Measurements from ENCODE around the gene MAT1A. TPM values are rescaled to one million over a fixed set of nuclear protein-coding genes. Genes with fewer than 3 reads are reported as not detected.

Gene MAT1A
- total and polyA plus RNA-seq, 2 experiments from 2014 or later = not detected

DNA sequence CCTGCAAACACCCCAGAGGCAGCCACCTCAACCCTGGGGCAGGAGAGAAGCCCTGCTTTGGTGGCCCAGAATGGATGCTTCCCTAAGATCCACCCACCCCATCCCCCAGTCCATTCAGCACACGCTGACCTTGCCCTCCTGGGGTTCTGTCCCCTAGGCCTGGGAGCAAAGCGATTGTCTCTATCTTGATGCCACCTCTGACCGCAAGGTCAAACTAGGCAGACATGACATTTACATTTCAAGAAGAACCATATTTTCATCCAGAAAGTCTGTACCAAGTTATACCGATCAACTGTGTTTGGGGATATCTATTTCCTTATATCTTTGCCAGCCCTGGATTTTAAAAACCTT is 23.0 kb downstream of the MAT1A start:
- H3K9me3 ChIP-seq (ENCODE audit: low read depth) = no peaks in the 10 kb centered on the region
- no peaks in the 10 kb centered on the region for H4K20me1 ChIP-seq (ENCODE audit: insufficient read depth)
- peaks cover 11% of the 10 kb centered on the region for H3K27me3 ChIP-seq (replicated peaks; ENCODE audit: insufficient read depth)
- in situ Hi-C loops (cut with MboI) = loop anchor here (25.0 kb wide), 1 partner anchor 704 kb away; the partner anchor contains the start of gene SFTPA2
- H3K4me3 ChIP-seq = no peak overlapping the region
- no peaks in the 10 kb centered on the region for H3K4me1 ChIP-seq (ENCODE audit: insufficient read depth)
- no peak overlapping the region for H3K9ac ChIP-seq
- WGBS, 2 experiments (ENCODE audit: low coverage in 1 of 2, low lambda C conversion rate in 2 of 2, missing lambda C conversion rate in 2 of 2) = 77 to 89% methylated on average over 4 of the region's 4 CpGs
- H3F3A ChIP-seq (ENCODE audit: insufficient read depth) = no peaks in the 10 kb centered on the region
- no peak for DNase-seq
- no peaks in the 10 kb centered on the region for H3K36me3 ChIP-seq (ENCODE audit: low read depth)
- no peak overlapping the region for H3K27ac ChIP-seq
- H2AFZ ChIP-seq = no peak overlapping the region
- H3K79me2 ChIP-seq (ENCODE audit: insufficient read depth) = no peaks in the 10 kb centered on the region
- no peak overlapping the region for H3K4me2 ChIP-seq (ENCODE audit: unreplicated experiment)
- no peaks in the 10 kb centered on the region for H3K9me2 ChIP-seq (ENCODE audit: insufficient read depth)
- TF ChIP-seq EZH2 (IDR thresholded peaks at IDR 0.05; ENCODE audit: insufficient read depth, poor library complexity, severe bottlenecking) (no peak), EZH2phosphoT487 (IDR thresholded peaks at IDR 0.05; ENCODE audit: insufficient read depth, low read depth) (no peak)

DNA sequence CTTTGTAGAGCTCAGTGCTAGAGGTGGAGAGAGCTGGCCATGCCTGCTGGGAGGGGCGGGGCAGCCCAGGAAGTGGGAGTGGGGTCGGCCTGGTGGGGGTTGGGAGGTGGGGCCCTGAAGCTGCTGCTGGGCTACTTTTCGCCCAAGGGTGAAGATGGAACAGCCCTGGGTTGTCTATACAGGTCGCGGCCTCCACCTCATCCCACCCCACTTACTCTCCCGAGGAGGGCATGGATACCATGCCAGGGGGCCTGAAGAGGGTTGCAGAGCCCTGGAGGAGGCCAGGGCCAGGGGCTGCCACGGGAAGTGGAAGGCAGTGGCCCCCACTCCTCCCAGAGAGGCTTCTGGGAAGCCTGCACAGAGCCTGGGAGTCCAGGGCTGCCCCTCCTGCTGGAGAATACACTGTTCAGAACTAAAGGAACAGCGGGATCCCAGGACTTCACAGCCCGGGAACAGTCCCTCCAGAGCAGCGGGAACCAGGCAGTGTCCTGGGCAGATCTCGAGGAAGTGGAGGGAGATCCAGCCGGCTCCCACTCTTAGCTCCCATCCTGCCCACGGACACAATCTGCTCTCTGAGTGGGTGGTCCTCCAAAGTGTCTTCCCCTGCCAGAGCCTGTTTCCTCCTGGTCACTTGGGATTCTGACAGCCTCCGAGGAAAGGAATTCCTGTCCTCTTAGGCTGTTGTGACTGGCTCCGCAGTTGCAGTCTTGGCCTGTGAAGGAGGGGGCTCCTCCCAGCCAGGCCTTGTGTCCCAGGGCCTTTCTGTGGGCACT is 23.5 kb downstream of the MAT1A start:
- no peak for DNase-seq
- Histone ChIP-seq H3K4me3 (no peak overlapping the region), H3K9me2 (ENCODE audit: insufficient read depth) (no peaks in the 10 kb centered on the region), H3K79me2 (ENCODE audit: insufficient read depth) (no peaks in the 10 kb centered on the region), H3K36me3 (ENCODE audit: low read depth) (no peaks in the 10 kb centered on the region), H4K20me1 (ENCODE audit: insufficient read depth) (no peaks in the 10 kb centered on the region), H3K4me2 (ENCODE audit: unreplicated experiment) (no peak overlapping the region), H2AFZ (no peak overlapping the region), H3K9ac (no peak overlapping the region), H3K9me3 (ENCODE audit: low read depth) (no peaks in the 10 kb centered on the region), H3K27me3 (replicated peaks; ENCODE audit: insufficient read depth) (peaks cover 11% of the 10 kb centered on the region), H3K27ac (no peak overlapping the region), H3K4me1 (ENCODE audit: insufficient read depth) (no peaks in the 10 kb centered on the region), H3F3A (ENCODE audit: insufficient read depth) (no peaks in the 10 kb centered on the region)
- no peak for TF ChIP-seq EZH2phosphoT487 (IDR thresholded peaks at IDR 0.05; ENCODE audit: insufficient read depth, low read depth)
- TF ChIP-seq EZH2 (IDR thresholded peaks at IDR 0.05; ENCODE audit: insufficient read depth, poor library complexity, severe bottlenecking) = no peak
- in situ Hi-C loops (cut with MboI) = loop anchor here (25.0 kb wide), 1 partner anchor 704 kb away; the partner anchor contains the start of gene SFTPA2
- 36 to 39% methylated on average over 11 to 15 of the region's 15 CpGs for WGBS, 2 experiments (ENCODE audit: low coverage in 1 of 2, low lambda C conversion rate in 2 of 2, missing lambda C conversion rate in 2 of 2)

DNA sequence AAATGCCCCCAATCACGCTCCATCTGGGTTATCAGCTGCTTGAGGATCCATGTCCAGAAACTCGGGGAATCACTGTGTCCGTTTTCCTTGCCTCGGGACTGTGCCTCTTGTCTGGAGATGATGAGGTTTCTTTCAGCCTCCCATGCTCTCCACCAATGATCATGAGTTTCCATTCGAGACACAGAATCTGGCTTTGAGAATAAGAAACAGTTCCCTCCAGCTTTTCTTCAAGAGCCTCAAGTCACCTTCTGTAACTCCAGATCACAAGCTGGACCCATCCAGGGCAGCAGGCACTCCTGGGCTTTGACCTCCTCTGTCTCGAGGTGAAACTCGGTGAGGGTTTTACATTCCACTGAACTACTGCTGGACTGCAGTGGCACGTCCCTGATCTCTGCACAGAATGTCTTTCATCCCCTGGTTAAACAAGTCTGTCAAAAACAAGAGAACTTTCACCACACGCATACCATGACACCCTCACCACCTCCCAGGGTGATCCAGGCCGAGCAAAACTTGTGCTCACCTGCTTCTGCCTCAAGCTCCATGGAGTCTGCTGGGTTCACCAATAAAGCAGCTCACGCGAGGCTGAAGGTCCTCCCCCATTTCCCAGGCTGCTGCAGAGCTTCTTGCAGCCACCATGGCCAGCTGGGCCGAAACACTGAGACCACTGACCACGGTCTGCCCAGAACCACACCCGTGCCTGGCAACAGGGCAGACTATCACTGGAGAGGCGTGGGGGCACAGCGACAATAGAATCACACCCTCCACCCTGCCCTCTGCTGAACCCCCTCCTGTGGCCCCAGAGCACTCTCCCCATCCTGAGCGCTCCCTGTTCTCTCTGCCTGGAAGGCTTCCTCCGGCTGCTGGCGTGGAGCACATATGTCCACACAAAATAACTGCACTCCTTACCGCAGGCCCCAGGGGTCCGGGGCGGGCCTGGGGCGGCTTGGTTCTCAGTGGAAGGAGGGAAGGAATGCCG is 25.1 kb downstream of the MAT1A start:
- Histone ChIP-seq H3K27me3 (replicated peaks; ENCODE audit: insufficient read depth) (peaks cover 11% of the 10 kb centered on the region), H3K4me3 (no peak overlapping the region), H2AFZ (no peak overlapping the region), H3K9ac (no peak overlapping the region), H3K79me2 (ENCODE audit: insufficient read depth) (no peaks in the 10 kb centered on the region), H3K27ac (no peak overlapping the region), H3F3A (ENCODE audit: insufficient read depth) (no peaks in the 10 kb centered on the region), H3K4me1 (ENCODE audit: insufficient read depth) (no peaks in the 10 kb centered on the region), H3K9me3 (ENCODE audit: low read depth) (no peaks in the 10 kb centered on the region), H3K9me2 (ENCODE audit: insufficient read depth) (no peaks in the 10 kb centered on the region), H4K20me1 (ENCODE audit: insufficient read depth) (no peaks in the 10 kb centered on the region), H3K4me2 (ENCODE audit: unreplicated experiment) (no peak overlapping the region), H3K36me3 (ENCODE audit: low read depth) (no peaks in the 10 kb centered on the region)
- no peak for DNase-seq
- TF ChIP-seq EZH2 (IDR thresholded peaks at IDR 0.05; ENCODE audit: insufficient read depth, poor library complexity, severe bottlenecking) (no peak), EZH2phosphoT487 (IDR thresholded peaks at IDR 0.05; ENCODE audit: insufficient read depth, low read depth) (no peak)
- WGBS, 2 experiments (ENCODE audit: low coverage in 1 of 2, low lambda C conversion rate in 2 of 2, missing lambda C conversion rate in 2 of 2) = 68% methylated on average over 25 of the region's 25 CpGs
- in situ Hi-C loops (cut with MboI) = loop anchor here (25.0 kb wide), 1 partner anchor 702 kb away; the partner anchor contains the start of gene SFTPA2

DNA sequence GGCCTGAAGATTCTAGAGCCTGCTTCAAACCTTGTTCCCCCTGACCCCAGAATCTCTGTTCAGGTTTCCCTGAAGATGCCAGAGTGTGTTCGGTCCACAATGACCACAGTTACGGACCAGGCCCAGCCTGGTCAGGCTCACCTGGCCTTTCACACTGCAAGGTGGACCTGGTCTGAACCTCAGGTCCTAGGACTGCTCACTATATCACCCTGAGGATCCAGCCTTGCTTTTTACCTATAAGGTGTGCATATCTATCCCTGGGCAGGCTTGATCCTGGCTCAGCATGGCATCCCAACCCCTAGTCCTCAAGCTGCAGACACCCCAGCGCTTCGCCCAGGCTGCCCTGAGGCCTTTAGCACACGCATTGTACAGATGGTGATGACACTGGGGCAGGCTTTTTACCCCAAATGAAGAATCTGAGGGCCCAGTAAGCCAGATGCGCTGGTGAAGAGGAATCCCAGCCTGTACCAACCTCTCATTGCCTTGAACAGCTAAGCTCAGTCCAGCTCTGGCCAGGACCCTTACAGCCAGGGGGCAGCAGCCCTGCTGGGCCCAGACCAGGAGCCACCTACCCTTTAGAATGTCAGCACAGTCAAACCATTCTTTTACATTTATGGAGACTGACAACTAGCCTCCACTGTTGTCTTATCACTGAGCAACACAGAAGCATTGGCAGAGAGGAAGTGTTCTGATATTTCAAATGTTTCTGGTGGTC is 28.0 kb downstream of the MAT1A start:
- no peaks in the 10 kb centered on the region for H3K36me3 ChIP-seq (ENCODE audit: low read depth)
- DNase-seq = no peak
- peaks cover 8% of the 10 kb centered on the region; the same call in 1 of the 2 replicates for H3K27me3 ChIP-seq (replicated peaks; ENCODE audit: insufficient read depth)
- no peaks in the 10 kb centered on the region for H3K4me1 ChIP-seq (ENCODE audit: insufficient read depth)
- no peak overlapping the region for H3K9ac ChIP-seq
- no peak overlapping the region for H3K4me2 ChIP-seq (ENCODE audit: unreplicated experiment)
- H3K9me3 ChIP-seq (ENCODE audit: low read depth) = no peaks in the 10 kb centered on the region
- no peaks in the 10 kb centered on the region for H3K9me2 ChIP-seq (ENCODE audit: insufficient read depth)
- 68 to 72% methylated on average over 6 of the region's 6 CpGs for WGBS, 2 experiments (ENCODE audit: low coverage in 1 of 2, low lambda C conversion rate in 2 of 2, missing lambda C conversion rate in 2 of 2)
- no peak overlapping the region for H3K4me3 ChIP-seq
- H2AFZ ChIP-seq = no peak overlapping the region
- H3F3A ChIP-seq (ENCODE audit: insufficient read depth) = no peaks in the 10 kb centered on the region
- in situ Hi-C loops (cut with MboI) = loop anchor here (25.0 kb wide), 1 partner anchor 699 kb away; the partner anchor contains the start of gene SFTPA2
- H3K27ac ChIP-seq = no peak overlapping the region
- no peaks in the 10 kb centered on the region for H3K79me2 ChIP-seq (ENCODE audit: insufficient read depth)
- no peak for TF ChIP-seq EZH2 (IDR thresholded peaks at IDR 0.05; ENCODE audit: insufficient read depth, poor library complexity, severe bottlenecking)
- no peaks in the 10 kb centered on the region for H4K20me1 ChIP-seq (ENCODE audit: insufficient read depth)
